ENCODE results near the gene ANKRD24.

DNA sequence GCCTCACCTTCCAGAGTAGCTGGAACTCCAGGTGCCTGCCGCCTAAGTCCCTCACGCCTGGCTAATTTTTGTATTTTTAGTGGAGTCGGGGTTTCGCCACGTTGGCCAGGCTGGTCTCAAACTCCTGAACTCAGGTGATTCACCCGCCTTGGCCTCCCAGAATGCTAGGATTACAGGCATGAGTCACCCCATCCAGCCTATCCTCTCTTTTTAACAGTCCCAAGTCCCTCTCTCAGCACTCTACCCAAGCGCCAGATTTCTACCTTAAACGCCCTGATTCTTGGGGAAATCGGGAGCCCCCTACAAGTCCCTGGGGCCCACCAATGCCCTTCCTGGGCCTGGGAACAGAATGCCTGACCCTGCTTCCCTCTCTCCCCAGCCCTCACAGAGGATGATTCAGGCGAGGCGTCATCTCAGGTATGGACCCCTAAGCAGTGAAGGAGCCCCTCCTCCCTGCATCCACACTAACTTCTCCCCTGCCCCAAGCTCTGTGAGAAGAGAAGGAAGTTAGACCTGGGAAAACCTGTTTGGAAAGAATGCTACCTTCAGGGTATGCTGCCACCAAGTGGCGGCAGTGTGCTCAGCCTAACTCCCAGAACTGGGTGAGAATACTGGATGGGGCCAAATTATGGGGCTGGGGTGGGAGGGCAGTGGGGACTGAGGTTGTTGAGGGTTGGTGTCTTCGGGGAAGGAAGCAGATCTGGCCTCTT is 26.1 kb downstream of the ANKRD24 start:
- TF ChIP-seq ZBTB1 (tag by site-specific recombination; IDR thresholded peaks at IDR 0.05) (no peak), REST (tag by site-specific recombination; IDR thresholded peaks at IDR 0.05) (no peak), ELK4 (IDR thresholded peaks at IDR 0.05; ENCODE audit: borderline replicate concordance, low read depth, low read length) (no peak), ZNF670 (tag by site-specific recombination; IDR thresholded peaks at IDR 0.05; ENCODE audit: low read depth) (no peak), ZNF26 (tag by site-specific recombination; IDR thresholded peaks at IDR 0.05) (no peak), MZF1 (tag by site-specific recombination; IDR thresholded peaks at IDR 0.05; ENCODE audit: borderline replicate concordance) (no peak), ZNF549 (tag by site-specific recombination; IDR thresholded peaks at IDR 0.05) (no peak)
- TF ChIP-seq, protein P1, sequence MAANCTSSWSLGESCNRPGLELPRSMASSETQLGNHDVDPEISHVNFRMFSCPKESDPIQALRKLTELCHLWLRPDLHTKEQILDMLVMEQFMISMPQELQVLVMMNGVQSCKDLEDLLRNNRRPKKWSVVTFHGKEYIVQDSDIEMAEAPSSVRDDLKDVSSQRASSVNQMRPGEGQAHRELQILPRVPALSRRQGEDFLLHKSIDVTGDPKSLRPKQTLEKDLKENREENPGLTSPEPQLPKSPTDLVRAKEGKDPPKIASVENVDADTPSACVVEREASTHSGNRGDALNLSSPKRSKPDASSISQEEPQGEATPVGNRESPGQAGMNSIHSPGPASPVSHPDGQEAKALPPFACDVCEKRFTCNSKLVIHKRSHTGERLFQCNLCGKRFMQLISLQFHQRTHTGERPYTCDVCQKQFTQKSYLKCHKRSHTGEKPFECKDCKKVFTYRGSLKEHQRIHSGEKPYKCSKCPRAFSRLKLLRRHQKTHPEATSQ (tag by site-specific recombination; IDR thresholded peaks at IDR 0.05) = no peak
- TF ChIP-seq, protein P2, sequence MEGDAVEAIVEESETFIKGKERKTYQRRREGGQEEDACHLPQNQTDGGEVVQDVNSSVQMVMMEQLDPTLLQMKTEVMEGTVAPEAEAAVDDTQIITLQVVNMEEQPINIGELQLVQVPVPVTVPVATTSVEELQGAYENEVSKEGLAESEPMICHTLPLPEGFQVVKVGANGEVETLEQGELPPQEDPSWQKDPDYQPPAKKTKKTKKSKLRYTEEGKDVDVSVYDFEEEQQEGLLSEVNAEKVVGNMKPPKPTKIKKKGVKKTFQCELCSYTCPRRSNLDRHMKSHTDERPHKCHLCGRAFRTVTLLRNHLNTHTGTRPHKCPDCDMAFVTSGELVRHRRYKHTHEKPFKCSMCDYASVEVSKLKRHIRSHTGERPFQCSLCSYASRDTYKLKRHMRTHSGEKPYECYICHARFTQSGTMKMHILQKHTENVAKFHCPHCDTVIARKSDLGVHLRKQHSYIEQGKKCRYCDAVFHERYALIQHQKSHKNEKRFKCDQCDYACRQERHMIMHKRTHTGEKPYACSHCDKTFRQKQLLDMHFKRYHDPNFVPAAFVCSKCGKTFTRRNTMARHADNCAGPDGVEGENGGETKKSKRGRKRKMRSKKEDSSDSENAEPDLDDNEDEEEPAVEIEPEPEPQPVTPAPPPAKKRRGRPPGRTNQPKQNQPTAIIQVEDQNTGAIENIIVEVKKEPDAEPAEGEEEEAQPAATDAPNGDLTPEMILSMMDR (tag by site-specific recombination; IDR thresholded peaks at IDR 0.05) = no peak
